Fibroblast of lung (primary cell): Measurements from ENCODE around the gene MACROD2.

Source experiments
- CTCF ChIP-seq, 2 donors: IDR thresholded peaks in 1 of 2; conservative IDR thresholded peaks in 1 of 2; 1 replicate in 1 of 2; 2 replicates in 1 of 2; pipeline ENCODE4 v1.5.1; 2011 to 2012; ENCODE audit warnings: low read length in 2 of 2, control low read depth in 1 of 2, inconsistent platforms in 1 of 2, low read depth in 1 of 2, mild to moderate bottlenecking in 1 of 2
- EZH2 ChIP-seq: IDR thresholded peaks from 2 replicates; pipeline ENCODE4 v1.5.1; 2012; ENCODE audit warnings: low read length, control low read depth, mild to moderate bottlenecking; ENCODE audit errors: missing control alignments

- no peak for TF ChIP-seq CTCF (conservative IDR thresholded peaks at IDR 0.05 in 1 of 2, IDR thresholded peaks at IDR 0.05 in 1 of 2; ENCODE audit: low read depth in 1 of 2, low read length in 2 of 2)
- no peak for TF ChIP-seq EZH2
Measured at GRCh38 chr20:15902493-15902892, 1907.2 kb downstream of the MACROD2 start.
